NB4 (cell line): Measurements from ENCODE around the gene STAT5B.

Experiments used
- DNase-seq: peaks from one replicate; pipeline ENCODE4 v3.0.0; 2010; ENCODE audit warnings: low read depth
- H3K4me3 ChIP-seq: one replicate; pipeline ENCODE4 v1.5.1; 2011; ENCODE audit warnings: mild to moderate bottlenecking, low read depth, low read length, moderate library complexity
- MYC ChIP-seq: IDR thresholded peaks from 2 replicates; pipeline ENCODE4 v1.6.1; 2011; ENCODE audit warnings: low read depth, low read length
- POLR2A ChIP-seq: IDR thresholded peaks from 2 replicates; pipeline ENCODE4 v1.6.1; 2011; ENCODE audit warnings: mild to moderate bottlenecking; ENCODE audit not compliant: insufficient read length; ENCODE audit errors: extremely low read depth
- TF ChIP-seq, protein P1 (sequence below): IDR thresholded peaks from one replicate; pipeline ENCODE4 v1.5.1; 2012; ENCODE audit warnings: low read depth, low read length
- TF ChIP-seq, protein P2 (sequence below): IDR thresholded peaks from 2 replicates; pipeline ENCODE4 v1.6.1; 2011; ENCODE audit warnings: low read depth, low read length

STAT5B gene

DNA sequence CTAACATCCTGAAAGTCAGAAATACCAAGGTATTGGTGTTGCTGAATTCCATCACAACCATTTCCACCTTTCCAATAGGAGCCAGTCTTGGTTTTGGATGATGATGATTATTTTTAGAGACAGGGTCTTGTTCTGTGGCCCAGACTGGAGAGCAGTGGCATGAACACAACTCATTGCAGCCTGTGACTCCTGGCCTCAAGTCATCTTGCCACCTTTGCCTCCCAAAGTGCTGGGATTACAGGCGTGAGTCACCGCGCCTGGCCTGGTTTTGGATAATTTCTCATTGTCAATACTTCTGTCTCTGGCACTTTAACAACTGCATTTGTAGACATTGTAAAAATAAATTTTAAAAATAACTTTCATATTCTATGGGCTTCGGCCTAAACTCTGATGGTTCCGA lies 22.6 kb downstream of the STAT5B start:
- no peak for DNase-seq
- TF ChIP-seq MYC (no peak), POLR2A (no peak)
- TF ChIP-seq, protein P1, sequence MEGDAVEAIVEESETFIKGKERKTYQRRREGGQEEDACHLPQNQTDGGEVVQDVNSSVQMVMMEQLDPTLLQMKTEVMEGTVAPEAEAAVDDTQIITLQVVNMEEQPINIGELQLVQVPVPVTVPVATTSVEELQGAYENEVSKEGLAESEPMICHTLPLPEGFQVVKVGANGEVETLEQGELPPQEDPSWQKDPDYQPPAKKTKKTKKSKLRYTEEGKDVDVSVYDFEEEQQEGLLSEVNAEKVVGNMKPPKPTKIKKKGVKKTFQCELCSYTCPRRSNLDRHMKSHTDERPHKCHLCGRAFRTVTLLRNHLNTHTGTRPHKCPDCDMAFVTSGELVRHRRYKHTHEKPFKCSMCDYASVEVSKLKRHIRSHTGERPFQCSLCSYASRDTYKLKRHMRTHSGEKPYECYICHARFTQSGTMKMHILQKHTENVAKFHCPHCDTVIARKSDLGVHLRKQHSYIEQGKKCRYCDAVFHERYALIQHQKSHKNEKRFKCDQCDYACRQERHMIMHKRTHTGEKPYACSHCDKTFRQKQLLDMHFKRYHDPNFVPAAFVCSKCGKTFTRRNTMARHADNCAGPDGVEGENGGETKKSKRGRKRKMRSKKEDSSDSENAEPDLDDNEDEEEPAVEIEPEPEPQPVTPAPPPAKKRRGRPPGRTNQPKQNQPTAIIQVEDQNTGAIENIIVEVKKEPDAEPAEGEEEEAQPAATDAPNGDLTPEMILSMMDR: no peak
- TF ChIP-seq, protein P2, sequence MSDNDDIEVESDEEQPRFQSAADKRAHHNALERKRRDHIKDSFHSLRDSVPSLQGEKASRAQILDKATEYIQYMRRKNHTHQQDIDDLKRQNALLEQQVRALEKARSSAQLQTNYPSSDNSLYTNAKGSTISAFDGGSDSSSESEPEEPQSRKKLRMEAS: no peak
- H3K4me3 ChIP-seq: no peak overlapping the region

DNA sequence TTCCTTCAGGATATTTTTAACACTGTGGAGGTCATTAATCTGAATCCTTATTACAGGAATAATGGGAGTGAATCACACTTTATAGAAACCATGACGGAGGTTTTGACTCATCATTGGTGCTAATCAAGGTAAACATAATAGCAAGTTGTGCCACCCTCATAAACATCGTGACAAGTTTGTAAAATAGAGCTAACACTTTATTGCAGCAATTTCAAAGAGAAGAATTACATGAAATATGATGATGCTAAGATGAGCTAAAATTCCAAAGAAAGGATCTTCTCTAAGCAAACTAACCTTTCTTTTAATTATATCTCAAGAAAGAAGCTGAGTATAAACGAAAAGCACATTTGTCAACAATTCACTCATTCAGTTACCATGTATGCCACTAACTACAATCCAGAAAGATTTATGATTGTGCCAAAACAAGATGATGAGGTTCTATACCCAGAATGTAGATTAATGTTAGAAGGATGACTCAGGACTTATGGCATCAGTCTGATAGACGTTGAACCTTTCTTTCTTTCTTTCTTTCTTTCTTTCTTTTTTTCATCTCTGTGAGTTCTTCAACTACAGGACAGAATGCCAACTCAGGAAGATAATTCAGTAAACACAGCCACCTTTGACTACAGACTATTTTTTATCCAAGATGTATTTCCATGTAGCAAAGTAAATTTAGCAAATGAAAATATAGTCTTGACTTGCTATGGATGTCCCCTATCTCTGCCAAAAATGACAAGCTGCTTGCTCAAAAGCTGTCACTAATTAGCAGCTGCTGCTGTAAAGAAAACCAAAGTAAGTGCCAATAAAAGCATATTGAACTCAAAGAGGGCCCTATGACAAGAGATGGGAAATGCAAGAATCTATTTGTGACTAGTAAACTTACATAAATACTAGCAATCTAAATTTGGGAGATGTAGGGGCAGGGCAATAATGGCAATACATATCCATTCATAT lies 23.3 kb downstream of the STAT5B start:
- TF ChIP-seq, protein P1: no peak
- TF ChIP-seq, protein P2: no peak
- TF ChIP-seq POLR2A: no peak
- TF ChIP-seq MYC: no peak
- H3K4me3 ChIP-seq: no peak overlapping the region
- DNase-seq: no peak

DNA sequence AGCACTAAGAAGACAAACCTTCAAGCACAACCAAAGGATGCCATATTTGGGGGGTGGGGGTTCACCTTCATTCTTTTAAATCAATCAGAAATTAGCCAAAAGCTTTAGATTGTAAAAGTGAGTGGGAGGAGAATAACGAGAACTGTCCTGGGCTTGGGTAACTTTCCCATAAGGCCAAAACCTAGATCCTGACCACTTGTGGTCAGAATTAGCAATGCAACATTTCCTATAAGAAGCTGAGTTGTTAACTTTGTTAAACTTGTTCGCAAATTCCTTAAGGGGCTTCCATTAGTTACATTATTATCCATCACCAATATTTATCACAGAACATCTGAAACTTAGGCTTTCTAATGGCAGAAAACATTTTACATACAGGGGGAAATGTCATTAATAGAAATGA lies 25.1 kb downstream of the STAT5B start:
- DNase-seq: peak; percentile 67
- H3K4me3 ChIP-seq: no peak overlapping the region
- TF ChIP-seq MYC: peak; percentile 49; the same call in 1 of the 2 replicates
- TF ChIP-seq, protein P2: 0 out of 2 replicates have a peak, but pooled peaks have one; percentile 34
- TF ChIP-seq, protein P1: peak; percentile 29
- TF ChIP-seq POLR2A: no peak

DNA sequence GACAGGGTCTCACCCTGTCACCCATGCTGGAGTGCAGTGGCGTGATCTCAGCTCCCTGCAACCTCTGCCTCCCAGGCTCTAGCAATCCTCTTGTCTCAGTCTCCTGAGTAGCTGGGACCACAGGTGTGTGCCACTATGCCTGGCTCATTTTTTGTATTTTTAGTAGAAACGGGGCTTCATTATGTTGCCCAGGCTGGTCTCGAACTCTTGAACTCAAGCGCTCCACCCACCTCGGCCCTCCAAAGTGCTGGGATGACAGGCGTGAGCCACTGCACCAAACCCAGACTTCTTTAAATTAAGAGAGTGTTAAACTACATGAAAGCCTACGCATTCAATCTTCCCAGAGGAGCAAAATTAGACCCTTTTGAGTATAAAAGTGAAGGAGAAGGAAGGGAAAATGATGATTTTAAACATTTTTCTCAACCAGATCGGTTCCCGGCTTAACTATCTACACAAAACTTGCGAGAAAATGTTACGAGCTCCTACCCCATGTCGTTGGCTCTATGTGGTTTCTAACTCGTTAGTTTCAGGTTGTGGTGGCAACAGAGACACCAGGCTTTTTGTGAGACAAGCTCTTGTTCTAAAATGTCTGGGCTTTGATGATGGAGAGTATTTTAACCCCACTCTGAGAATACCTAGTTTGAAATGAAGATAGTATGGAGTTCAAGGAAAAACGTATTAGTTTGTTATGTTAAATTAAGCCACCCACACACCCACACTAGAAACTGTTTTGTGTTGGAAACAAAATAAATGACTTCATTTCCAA lies 26.3 kb downstream of the STAT5B start:
- DNase-seq: peak; percentile 50
- H3K4me3 ChIP-seq: no peak overlapping the region
- TF ChIP-seq, protein P1: no peak
- no peak for TF ChIP-seq POLR2A
- TF ChIP-seq MYC: no peak
- TF ChIP-seq, protein P2: no peak

DNA sequence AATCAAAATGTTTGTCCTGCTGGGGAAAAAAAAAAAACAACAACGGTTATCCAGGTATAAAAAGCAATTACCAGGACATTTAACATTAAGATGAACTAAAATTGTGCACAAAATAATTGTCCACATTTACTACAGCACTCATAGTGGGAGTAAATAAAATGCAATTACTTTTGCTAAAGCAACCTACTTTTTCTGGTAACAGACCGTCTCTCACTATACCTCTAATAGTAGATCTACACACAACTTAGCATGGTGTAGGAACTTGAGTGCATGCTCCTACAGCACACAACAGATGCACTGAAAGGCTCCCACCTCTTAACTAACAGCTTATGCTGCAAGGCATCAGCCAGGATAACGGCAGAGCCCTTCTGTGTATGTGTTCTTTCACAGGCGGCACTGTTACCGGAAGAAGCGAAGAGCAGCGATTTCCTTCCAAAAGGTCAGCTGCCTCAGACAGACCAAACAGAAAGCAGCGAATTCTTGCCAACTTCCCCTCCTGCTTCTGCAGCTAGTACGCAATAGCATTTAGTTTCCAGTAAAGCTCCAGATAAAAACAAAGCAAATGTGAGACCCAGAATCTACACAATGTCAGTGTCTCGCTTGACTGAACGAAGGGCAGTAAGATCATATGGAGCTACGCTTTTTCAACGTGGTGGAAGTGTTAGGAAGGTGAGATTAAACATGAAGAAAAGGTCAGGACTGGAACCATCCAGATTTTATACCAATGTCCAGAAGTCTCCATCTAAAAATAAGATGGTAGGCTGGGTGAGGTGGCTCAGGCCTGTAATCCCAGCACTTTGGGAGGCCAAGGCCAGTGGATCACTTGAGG lies 27.6 kb downstream of the STAT5B start:
- peak overlapping the region; percentile 63 for H3K4me3 ChIP-seq
- TF ChIP-seq, protein P2: peak; percentile 81
- TF ChIP-seq MYC (peak; percentile 41; the same call in 1 of the 2 replicates), POLR2A (peak; percentile 55)
- TF ChIP-seq, protein P1: no peak
- peak; percentile 94 for DNase-seq
